ENCODE data around the gene BRD7. TPM values are rescaled to one million over a fixed set of nuclear protein-coding genes. Genes with fewer than 3 reads are reported as not detected.

Gene BRD7
- total and polyA plus RNA-seq, 12 donors: 31.4 to 50.9 (median 42.7) TPM

DNA sequence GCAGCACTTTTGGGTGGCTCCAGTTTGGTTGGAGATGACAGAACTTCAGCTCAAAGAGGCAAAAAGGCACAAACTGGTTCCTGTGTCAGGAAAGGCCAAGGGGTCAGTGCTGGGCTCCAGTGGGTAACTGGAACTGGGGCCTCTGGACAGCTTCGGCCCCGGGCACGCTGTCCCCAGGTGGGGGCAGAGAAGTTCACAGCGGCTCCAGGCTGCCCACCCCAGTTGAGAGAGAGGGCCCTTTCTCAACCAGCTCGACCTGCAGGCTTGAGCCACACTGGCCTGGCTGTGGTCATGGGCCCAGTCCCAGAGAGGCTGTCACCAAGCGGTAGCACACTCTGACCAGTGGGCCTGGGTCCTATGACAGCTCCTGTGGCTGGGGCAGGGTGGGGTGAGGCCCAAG lies 77.9 kb downstream of the BRD7 start:
- TF ChIP-seq, protein P1, sequence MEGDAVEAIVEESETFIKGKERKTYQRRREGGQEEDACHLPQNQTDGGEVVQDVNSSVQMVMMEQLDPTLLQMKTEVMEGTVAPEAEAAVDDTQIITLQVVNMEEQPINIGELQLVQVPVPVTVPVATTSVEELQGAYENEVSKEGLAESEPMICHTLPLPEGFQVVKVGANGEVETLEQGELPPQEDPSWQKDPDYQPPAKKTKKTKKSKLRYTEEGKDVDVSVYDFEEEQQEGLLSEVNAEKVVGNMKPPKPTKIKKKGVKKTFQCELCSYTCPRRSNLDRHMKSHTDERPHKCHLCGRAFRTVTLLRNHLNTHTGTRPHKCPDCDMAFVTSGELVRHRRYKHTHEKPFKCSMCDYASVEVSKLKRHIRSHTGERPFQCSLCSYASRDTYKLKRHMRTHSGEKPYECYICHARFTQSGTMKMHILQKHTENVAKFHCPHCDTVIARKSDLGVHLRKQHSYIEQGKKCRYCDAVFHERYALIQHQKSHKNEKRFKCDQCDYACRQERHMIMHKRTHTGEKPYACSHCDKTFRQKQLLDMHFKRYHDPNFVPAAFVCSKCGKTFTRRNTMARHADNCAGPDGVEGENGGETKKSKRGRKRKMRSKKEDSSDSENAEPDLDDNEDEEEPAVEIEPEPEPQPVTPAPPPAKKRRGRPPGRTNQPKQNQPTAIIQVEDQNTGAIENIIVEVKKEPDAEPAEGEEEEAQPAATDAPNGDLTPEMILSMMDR (IDR thresholded peaks at IDR 0.05): no peak
- peaks cover 0 to 1% (median 0%) of the 10 kb centered on the region in 9 donors for H3K4me1 ChIP-seq
- intact Hi-C loops (cut with DNase I): no loop called here
- peaks cover 0 to 91% (median 0%) of the 10 kb centered on the region in 9 donors for H3K36me3 ChIP-seq
- WGBS, 2 donors: 89 to 96% methylated on average over 6 of the region's 6 CpGs
- no peak overlapping the region for H3K27ac ChIP-seq
- H3K27me3 ChIP-seq: no peaks in the 10 kb centered on the region
- DNase-seq (no peak), ATAC-seq (no peak)
- H3K4me3 ChIP-seq: no peak overlapping the region
- H3K9me3 ChIP-seq: peaks cover 0 to 9% (median 0%) of the 10 kb centered on the region in 11 donors

GRCh38 chr16:50289950-50290764 lies 78.6 kb downstream of the BRD7 start:
- ATAC-seq: no peak
- intact Hi-C loops (cut with DNase I): no loop called here
- peaks cover 0 to 9% (median 0%) of the 10 kb centered on the region in 11 donors for H3K9me3 ChIP-seq

GRCh38 chr16:50288920-50289319 lies 79.9 kb downstream of the BRD7 start:
- H3K9me3 ChIP-seq: peaks cover 0 to 9% (median 0%) of the 10 kb centered on the region in 11 donors
- ATAC-seq: no peak
- H3K36me3 ChIP-seq: peaks cover 0 to 74% (median 0%) of the 10 kb centered on the region in 9 donors
- H3K27ac ChIP-seq: no peak overlapping the region
- 82 to 84% methylated on average over 3 of the region's 3 CpGs for WGBS, 2 donors
- intact Hi-C loops (cut with DNase I): no loop called here
- DNase-seq: no peak
- TF ChIP-seq, protein P1 (IDR thresholded peaks at IDR 0.05): no peak
- no peak overlapping the region for H3K4me3 ChIP-seq
- peaks cover 0 to 19% (median 7%) of the 10 kb centered on the region in 9 donors for H3K4me1 ChIP-seq
- H3K27me3 ChIP-seq: peaks cover 0 to 6% (median 0%) of the 10 kb centered on the region in 7 donors

More at GRCh38 chr16:50289950-50290764, 78.6 kb downstream of the BRD7 start:
- Histone ChIP-seq H3K36me3 (peaks cover 0 to 86% (median 0%) of the 10 kb centered on the region in 9 donors), H3K27ac (no peak overlapping the region), H3K27me3 (peaks cover 0 to 2% (median 0%) of the 10 kb centered on the region in 7 donors), H3K4me1 (peaks cover 0 to 7% (median 0%) of the 10 kb centered on the region in 9 donors), H3K4me3 (no peak overlapping the region)
- DNase-seq: no peak
- TF ChIP-seq, protein P1 (IDR thresholded peaks at IDR 0.05): no peak
- WGBS, 2 donors: 88 to 91% methylated on average over 29 to 30 of the region's 30 CpGs

- ATAC-seq (no peak), DNase-seq (peak in 1 of 2 donors; percentile 9)
- Histone ChIP-seq H3K4me1 (peaks cover 0 to 28% (median 9%) of the 10 kb centered on the region in 9 donors), H3K36me3 (peaks cover 0 to 65% (median 0%) of the 10 kb centered on the region in 9 donors), H3K4me3 (no peak overlapping the region), H3K9me3 (peaks cover 0 to 9% (median 0%) of the 10 kb centered on the region in 11 donors), H3K27me3 (peaks cover 0 to 9% (median 0%) of the 10 kb centered on the region in 7 donors), H3K27ac (no peak overlapping the region)
- TF ChIP-seq, protein P1 (IDR thresholded peaks at IDR 0.05): no peak
- 91 to 92% methylated on average over 17 of the region's 17 CpGs for WGBS, 2 donors
- intact Hi-C loops (cut with DNase I): no loop called here
These were observed 80.8 kb downstream of the BRD7 start for GRCh38 chr16:50288026-50288425.

Measured in heart right ventricle (tissue), 16 donors.